Mammary epithelial cell (primary cell): ENCODE results near the gene PDGFB.

Experiments
- CTCF ChIP-seq, 2 donors: IDR thresholded peaks in 1 of 2; conservative IDR thresholded peaks in 1 of 2; 2 replicates each; pipeline ENCODE4 v1.5.1; 2011 to 2012; ENCODE audit warnings: inconsistent platforms in 2 of 2, low read length in 2 of 2, mild to moderate bottlenecking in 2 of 2, control low read depth in 1 of 2, low read depth in 1 of 2; ENCODE audit not compliant: insufficient read depth in 1 of 2; ENCODE audit errors: extremely low read depth in 1 of 2
- EZH2 ChIP-seq: IDR thresholded peaks from 2 replicates; pipeline ENCODE4 v1.6.1; 2012; ENCODE audit warnings: low read length, inconsistent platforms, borderline replicate concordance

GRCh38 chr22:39252461-39253434 is 8.0 kb upstream of the PDGFB start:
- TF ChIP-seq CTCF (conservative IDR thresholded peaks at IDR 0.05 in 1 of 2, IDR thresholded peaks at IDR 0.05 in 1 of 2; ENCODE audit: extremely low read depth in 1 of 2, insufficient read depth in 1 of 2, low read depth in 1 of 2, low read length in 2 of 2) (no peak), EZH2 (no peak)
